LNCaP clone FGC (cell line): ENCODE results near the gene KRTAP9-9.
"Not testable (repeated sequence)": the region's sequence is repeated elsewhere in the genome, so short reads cannot be mapped to it uniquely, and the experiment has no call there.

Source experiments
- DNase-seq: peaks from one replicate; pipeline ENCODE4 v3.0.0-alpha.2; 2011; ENCODE audit warnings: low read depth
- H3K4me3 ChIP-seq: 2 replicates; pipeline ENCODE4 v1.5.1; 2011; ENCODE audit warnings: mild to moderate bottlenecking, low read depth, low read length, control low read depth
- CTCF ChIP-seq: IDR thresholded peaks from 2 replicates; pipeline ENCODE4 v1.5.1; 2012; ENCODE audit warnings: mild to moderate bottlenecking; ENCODE audit not compliant: control insufficient read depth, insufficient read depth; ENCODE audit errors: extremely low read depth

Gene KRTAP9-9

GRCh38 chr17:41256291-41256685, 1.1 kb downstream of the KRTAP9-9 start:
- no peak overlapping the region for H3K4me3 ChIP-seq
- DNase-seq = no peak
- TF ChIP-seq CTCF = no peak

GRCh38 chr17:41258406-41258805, 3.2 kb downstream of the KRTAP9-9 start:
- no peak overlapping the region for H3K4me3 ChIP-seq
- TF ChIP-seq CTCF = no peak

GRCh38 chr17:41263212-41263611, 8.0 kb downstream of the KRTAP9-9 start:
- no peak overlapping the region for H3K4me3 ChIP-seq
- no peak for DNase-seq
- TF ChIP-seq CTCF = no peak

More at GRCh38 chr17:41258406-41258805, 3.2 kb downstream of the KRTAP9-9 start:
- no peak for DNase-seq

GRCh38 chr17:41264599-41264998, 9.4 kb downstream of the KRTAP9-9 start:
- no peak for TF ChIP-seq CTCF
- peak; percentile 21 for DNase-seq

GRCh38 chr17:41265078-41265477, 9.9 kb downstream of the KRTAP9-9 start, which contains the start of gene KRTAP9-6:
TSS of gene KRTAP9-6 (plus strand) at chr17:41265378. CDS start at chr17:41265378, 0 bp downstream.
- H3K4me3 ChIP-seq = no peak within 1 kb of the TSS
- TF ChIP-seq CTCF = no peak
- no peak for DNase-seq

More at GRCh38 chr17:41264599-41264998, 9.4 kb downstream of the KRTAP9-9 start:
- H3K4me3 ChIP-seq = no peak overlapping the region

- TF ChIP-seq CTCF = no peak
- no peak overlapping the region for H3K4me3 ChIP-seq
- DNase-seq = no peak
Measured at GRCh38 chr17:41267711-41268110, 12.5 kb downstream of the KRTAP9-9 start.

DNA sequence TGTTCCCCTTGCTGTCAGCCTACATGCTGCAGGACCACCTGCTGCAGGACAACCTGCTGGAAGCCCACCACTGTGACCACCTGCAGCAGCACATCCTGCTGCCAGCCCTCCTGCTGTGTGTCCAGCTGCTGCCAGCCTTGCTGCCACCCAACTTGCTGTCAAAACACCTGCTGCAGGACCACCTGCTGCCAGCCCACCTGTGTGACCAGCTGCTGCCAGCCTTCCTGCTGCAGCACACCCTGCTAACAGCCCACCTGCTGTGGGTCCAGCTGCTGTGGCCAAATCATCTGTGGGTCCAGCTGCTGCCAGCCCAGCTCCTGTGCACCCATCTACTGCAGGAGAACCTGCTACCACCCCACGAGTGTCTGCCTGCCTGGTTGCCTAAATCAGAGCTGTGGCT, 16.1 kb downstream of the KRTAP9-9 start:
- DNase-seq, H3K4me3 ChIP-seq: not testable (repeated sequence)
